Activated CD8-positive, alpha-beta T cell treated with anti-CD3 and anti-CD28 coated beads for 36 hours (primary cell): ENCODE results near the gene COX7B2. TPM values are rescaled to one million over a fixed set of nuclear protein-coding genes. Genes with fewer than 3 reads are reported as not detected.

Experiments
- ATAC-seq: fragments of 200-7000 bp; cut with Tn5 transposase; one replicate; pipeline ENCODE4 v1.10.0; 2021; ENCODE audit warnings: mild to moderate bottlenecking, moderate library complexity
- CTCF ChIA-PET: fragments of 350-600 bp; sonication (Branson Sonifier 250); formaldehyde crosslinking; loops from one replicate; lab custom pipeline; 2021; ENCODE audit warnings: antibody characterized with exemption; lab: Charles Lee
- POLR2A ChIA-PET: fragments of 350-600 bp; sonication (Branson Sonifier 250); formaldehyde crosslinking; loops from one replicate; lab custom pipeline; 2021; ENCODE audit warnings: antibody characterized with exemption; lab: Charles Lee
- DNase-seq: peaks from one replicate; pipeline ENCODE4 v3.0.0-alpha.2; 2020
- H3K27ac Mint-ChIP-seq: one replicate; pipeline ENCODE4 v1.8.0; 2021; ENCODE audit warnings: mild to moderate bottlenecking, mixed read lengths
- H3K27me3 Mint-ChIP-seq: one replicate; pipeline ENCODE4 v1.8.0; 2021; ENCODE audit warnings: mixed read lengths
- H3K36me3 Mint-ChIP-seq: one replicate; pipeline ENCODE4 v1.8.0; 2021; ENCODE audit warnings: low read depth, mixed read lengths
- H3K4me1 Mint-ChIP-seq: one replicate; pipeline ENCODE4 v1.8.0; 2021; ENCODE audit warnings: low read depth, mixed read lengths
- H3K4me3 Mint-ChIP-seq: one replicate; pipeline ENCODE4 v1.8.0; 2021; ENCODE audit warnings: mild to moderate bottlenecking, moderate library complexity, mixed read lengths
- H3K9me3 Mint-ChIP-seq: one replicate; pipeline ENCODE4 v1.8.0; 2021; ENCODE audit warnings: mixed read lengths
- CTCF ChIP-seq: fragments of 200-600 bp; IDR thresholded peaks from one replicate; pipeline ENCODE4 v1.8.0; 2022; ENCODE audit warnings: antibody characterized with exemption, mild to moderate bottlenecking
- intact Hi-C: fragments of 100-400 bp; cut with micrococcal nuclease; formaldehyde crosslinking; loops from one replicate; pipeline ENCODE4 v1.10.0; 2022
- total RNA-seq, 2 experiments: library from RNA; stranded (reverse); gene quantifications; one replicate each; pipeline ENCODE4 v1.2.3, GENCODE V29; 2021

Gene COX7B2
- total RNA-seq, 2 experiments from 2014 or later = not detected

- Mint-ChIP-seq H3K9me3 (no peaks in the 10 kb centered on the region), H3K4me3 (no peak overlapping the region), H3K36me3 (no peaks in the 10 kb centered on the region), H3K4me1 (no peaks in the 10 kb centered on the region), H3K27me3 (peaks cover 1% of the 10 kb centered on the region), H3K27ac (no peak overlapping the region)
- ChIA-PET CTCF (interaction anchor here (1.0 kb wide), 1 partner anchor 169 kb away, joined by 3 read pairs; no protein-coding TSS in a partner anchor), POLR2A (no interaction called here)
- intact Hi-C loops = no loop called here
- no peak for ATAC-seq
- TF ChIP-seq CTCF = no peak
- DNase-seq = no peak
Measured at GRCh38 chr4:46952451-46952850, 43.4 kb upstream of the COX7B2 start.

GRCh38 chr4:46950826-46951225 lies 41.8 kb upstream of the COX7B2 start:
- no peak for TF ChIP-seq CTCF
- H3K36me3 Mint-ChIP-seq = no peaks in the 10 kb centered on the region
- intact Hi-C loops = no loop called here
- peaks cover 1% of the 10 kb centered on the region for H3K27me3 Mint-ChIP-seq
- no peak overlapping the region for H3K4me3 Mint-ChIP-seq
- CTCF ChIA-PET = interaction anchor here (0.9 to 1.5 kb wide), 2 partner anchors 107 to 172 kb away, joined by 3 to 4 read pairs; no protein-coding TSS in a partner anchor
- H3K4me1 Mint-ChIP-seq = no peaks in the 10 kb centered on the region
- H3K27ac Mint-ChIP-seq = no peak overlapping the region
- POLR2A ChIA-PET = interaction anchor here (0.6 kb wide), 1 partner anchor 886 kb away, joined by 4 read pairs; no protein-coding TSS in a partner anchor
- no peaks in the 10 kb centered on the region for H3K9me3 Mint-ChIP-seq
- ATAC-seq (no peak), DNase-seq (no peak)

GRCh38 chr4:46949822-46950221 lies 40.8 kb upstream of the COX7B2 start:
- Mint-ChIP-seq H3K4me3 (no peak overlapping the region), H3K9me3 (no peaks in the 10 kb centered on the region), H3K27me3 (peaks cover 4% of the 10 kb centered on the region), H3K36me3 (no peaks in the 10 kb centered on the region), H3K4me1 (no peaks in the 10 kb centered on the region), H3K27ac (no peak overlapping the region)
- intact Hi-C loops = no loop called here
- DNase-seq (no peak), ATAC-seq (no peak)
- CTCF ChIA-PET = interaction anchor here (0.9 to 1.5 kb wide), 4 partner anchors 12 to 173 kb away, joined by 3 to 5 read pairs (median 4); no protein-coding TSS in a partner anchor
- TF ChIP-seq CTCF = no peak
- POLR2A ChIA-PET = no interaction called here

GRCh38 chr4:46947541-46947940 lies 38.5 kb upstream of the COX7B2 start:
- CTCF ChIA-PET = no interaction called here
- intact Hi-C loops = no loop called here
- ATAC-seq (no peak), DNase-seq (no peak)
- Mint-ChIP-seq H3K27me3 (peaks cover 6% of the 10 kb centered on the region), H3K36me3 (no peaks in the 10 kb centered on the region), H3K4me1 (no peaks in the 10 kb centered on the region), H3K9me3 (no peaks in the 10 kb centered on the region), H3K4me3 (no peak overlapping the region), H3K27ac (no peak overlapping the region)
- no peak for TF ChIP-seq CTCF
- POLR2A ChIA-PET = no interaction called here

- Mint-ChIP-seq H3K27ac (no peak overlapping the region), H3K4me1 (no peaks in the 10 kb centered on the region), H3K36me3 (no peaks in the 10 kb centered on the region), H3K27me3 (peaks cover 6% of the 10 kb centered on the region), H3K9me3 (no peaks in the 10 kb centered on the region), H3K4me3 (no peak overlapping the region)
- ATAC-seq (no peak), DNase-seq (no peak)
- POLR2A ChIA-PET = no interaction called here
- CTCF ChIA-PET = no interaction called here
- no peak for TF ChIP-seq CTCF
- intact Hi-C loops = no loop called here
Measured at GRCh38 chr4:46946919-46947536, 38.0 kb upstream of the COX7B2 start.
